Spleen (tissue), 11 donors: ENCODE results near the gene CLEC17A. TPM values are rescaled to one million over a fixed set of nuclear protein-coding genes. Genes with fewer than 3 reads are reported as not detected.
A peak's percentile ranks its signal among the peaks of the same experiment; 100 is the strongest.

Experiments
- DNase-seq: peaks from one replicate; pipeline ENCODE4 v3.0.0-alpha.2; 2020
- H3K27ac ChIP-seq, 8 donors: fragments of 200-600 bp; sonication (generic) in 7 of 8; 1 replicate in 4 of 8; 2 replicates in 4 of 8; pipeline versions ENCODE4 v1.5.0 to v1.8.0; 2016 to 2021; ENCODE audit warnings: inconsistent platforms in 4 of 8, mild to moderate bottlenecking in 4 of 8, moderate library complexity in 1 of 8
- H3K27me3 ChIP-seq, 7 donors: fragments of 200-600 bp; sonication (generic) in 6 of 7; replicated peaks in 1 of 7; 1 replicate in 4 of 7; 2 replicates in 3 of 7; pipeline versions ENCODE4 v1.5.0 to v1.8.0; 2016 to 2021; ENCODE audit warnings: inconsistent platforms in 3 of 7, mild to moderate bottlenecking in 1 of 7
- H3K36me3 ChIP-seq, 6 donors: fragments of 200-600 bp; sonication (generic) in 5 of 6; 1 replicate in 4 of 6; 2 replicates in 2 of 6; pipeline versions ENCODE4 v1.5.0 to v1.8.0; 2016 to 2021; ENCODE audit warnings: inconsistent platforms in 2 of 6
- H3K4me1 ChIP-seq, 6 donors: fragments of 200-600 bp; sonication (generic) in 5 of 6; 1 replicate in 3 of 6; 2 replicates in 3 of 6; pipeline versions ENCODE4 v1.5.0 to v1.8.0; 2016 to 2021; ENCODE audit warnings: inconsistent platforms in 3 of 6
- H3K4me3 ChIP-seq, 8 donors: fragments of 200-600 bp; sonication (generic) in 7 of 8; 1 replicate in 4 of 8; 2 replicates in 4 of 8; pipeline versions ENCODE4 v1.5.0 to v1.8.0; 2016 to 2021; ENCODE audit warnings: inconsistent platforms in 4 of 8, mild to moderate bottlenecking in 4 of 8, moderate library complexity in 2 of 8
- H3K9me3 ChIP-seq, 8 donors: fragments of 200-600 bp; sonication (generic) in 7 of 8; 1 replicate in 4 of 8; 2 replicates in 4 of 8; pipeline versions ENCODE4 v1.5.0 to v1.8.0; 2016 to 2021; ENCODE audit warnings: inconsistent platforms in 4 of 8
- CTCF ChIP-seq, 11 experiments: fragments of 200-600 bp in 7 of 11; fragments of 450-650 bp in 4 of 11; sonication (generic) in 4 of 11; IDR thresholded peaks in 8 of 11; conservative IDR thresholded peaks in 3 of 11; 1 replicate in 7 of 11; 2 replicates in 4 of 11; pipeline versions ENCODE4 v1.4.0 to v1.8.0; 2016 to 2021; ENCODE audit warnings: antibody characterized with exemption in 11 of 11, inconsistent platforms in 4 of 11, mild to moderate bottlenecking in 1 of 11
- POLR2A ChIP-seq, 3 donors: fragments of 450-650 bp; IDR thresholded peaks; one replicate each; pipeline ENCODE4 v1.5.1; 2017; ENCODE audit warnings: antibody characterized with exemption in 3 of 3, mild to moderate bottlenecking in 1 of 3
- POLR2AphosphoS5 ChIP-seq, 3 donors: sonication (generic); formaldehyde crosslinking; IDR thresholded peaks; one replicate each; pipeline ENCODE4 v1.5.1; 2017; ENCODE audit warnings: antibody characterized with exemption in 3 of 3
- WGBS, 5 donors: extraction: QIAGEN DNeasy Blood & Tissue Kit in 3 of 5; methylation state at CpG; one replicate each; pipeline versions ENCODE4 v1.1.5 to v1.1.7; 2013 to 2018; 5-methylcytosine and 5-hydroxymethylcytosine counted together
- intact Hi-C: fragments of 100-400 bp; cut with DNase I; formaldehyde crosslinking; loops from one replicate; pipeline ENCODE4 v1.15.0; 2023; ENCODE audit warnings: low total_unique reads
- polyA plus RNA-seq, 3 donors: library from polyadenylated mRNA; stranded (reverse); fragments of 200-250 nt; gene quantifications; one replicate each; pipeline ENCODE4 v1.2.1, GENCODE V29; 2013
- small RNA-seq, 4 donors: library from RNA; depleted of rRNA; stranded (forward); fragments of <200 nt; gene quantifications; one replicate each; pipeline ENCODE3, GENCODE V24; 2016
- total RNA-seq, 7 donors: library from RNA; depleted of rRNA in 3 of 7; stranded (reverse); fragments of >200 nt in 3 of 7; fragmentation: NEBNext Ultra II Directional in 4 of 7; extraction: Animal tissue kit (Norgen Biotek cat#: 25700) in 4 of 7; gene quantifications; one replicate each; pipeline versions ENCODE4 v1.1.0 to v1.2.1, GENCODE V29; 2016 to 2021
- donor health status: healthy with polysubstance abuse.
- donor health status: DM: no; HTN: no; CAD: no; lungs with moderate emphysema.
- donor health status: DM: no; HTN: no; CAD: no.
- donor health status: Bipolar disorder and iron deficiency.
- donor health status: healthy.
- donor health status: DM: no; HTN: no; CAD: no.
- donor health status: DM: yes; HTN: yes; CAD: no.

CLEC17A gene
- total and polyA plus RNA-seq, 10 donors, result 17.9 to 47.6 (median 23.4) TPM

GRCh38 chr19:14659874-14660489 lies 77.1 kb downstream of the CLEC17A start:
- no peak for DNase-seq
- intact Hi-C loops, result no loop called here
- TF ChIP-seq POLR2AphosphoS5 (IDR thresholded peaks at IDR 0.05) (no peak), CTCF (IDR thresholded peaks at IDR 0.05 in 8 of 11, conservative IDR thresholded peaks at IDR 0.05 in 3 of 11) (no peak), POLR2A (IDR thresholded peaks at IDR 0.05) (no peak)
- no peaks in the 10 kb centered on the region for H3K9me3 ChIP-seq
- H3K27me3 ChIP-seq, result no peaks in the 10 kb centered on the region
- H3K36me3 ChIP-seq, result peaks cover 0 to 23% (median 0%) of the 10 kb centered on the region in 6 donors
- H3K4me1 ChIP-seq, result peaks cover 0 to 22% (median 6%) of the 10 kb centered on the region in 6 donors
- H3K4me3 ChIP-seq, result no peak overlapping the region
- H3K27ac ChIP-seq, result no peak overlapping the region
- 79 to 86% (median 83%) methylated on average over 6 of the region's 6 CpGs for WGBS, 5 donors

GRCh38 chr19:14661372-14661924 lies 78.6 kb downstream of the CLEC17A start:
- intact Hi-C loops, result no loop called here
- Histone ChIP-seq H3K27ac (peak overlapping the region in 3 of 8 donors; percentile 30 to 71 (median 48)), H3K36me3 (peaks cover 0 to 24% (median 0%) of the 10 kb centered on the region in 6 donors), H3K27me3 (no peaks in the 10 kb centered on the region), H3K4me1 (peaks cover 0 to 22% (median 6%) of the 10 kb centered on the region in 6 donors), H3K9me3 (no peaks in the 10 kb centered on the region), H3K4me3 (peak overlapping the region in 1 of 8 donors; percentile 9)
- DNase-seq, result peak; percentile 41
- TF ChIP-seq POLR2A (IDR thresholded peaks at IDR 0.05) (no peak), CTCF (IDR thresholded peaks at IDR 0.05 in 8 of 11, conservative IDR thresholded peaks at IDR 0.05 in 3 of 11) (no peak), POLR2AphosphoS5 (IDR thresholded peaks at IDR 0.05) (no peak)
- 35 to 52% (median 38%) methylated on average over 12 of the region's 12 CpGs for WGBS, 5 donors

Small RNA genes within 50 kb of the gene (small RNA-seq; reads per million reads assigned to genes)
- gene AC022149.2 (0 reads per million in 4 donors), gene RN7SL842P (0 reads per million in 4 donors)

Other genes starting within 250 kb of the CLEC17A start
- gene ADGRE5, start 201.6 kb upstream of the CLEC17A start, total RNA-seq, result 100 to 1,000 TPM; 190 to 455 (median 280) TPM
- 10 to 100 TPM; 42.8 to 87.8 (median 55.7) TPM for gene ADGRE5, start 201.6 kb upstream of the CLEC17A start, polyA plus RNA-seq
- 100 to 1,000 TPM in 6 of 7 donors, 10 to 100 TPM in 1; 81.8 to 155 (median 124) TPM for gene DDX39A, start 163.7 kb upstream of the CLEC17A start, total RNA-seq
- gene DDX39A, start 163.7 kb upstream of the CLEC17A start, polyA plus RNA-seq, result 100 to 1,000 TPM; 176 to 267 (median 248) TPM
- 100 to 1,000 TPM; 138 to 213 (median 175) TPM for gene PKN1, start 149.8 kb upstream of the CLEC17A start, total RNA-seq
- gene PKN1, start 149.8 kb upstream of the CLEC17A start, polyA plus RNA-seq, result 100 to 1,000 TPM in 2 of 3 donors, 10 to 100 TPM in 1; 93.3 to 186 (median 113) TPM
- gene PTGER1, start 107.7 kb upstream of the CLEC17A start, total RNA-seq, result 10 to 100 TPM in 5 of 7 donors, 1 to 10 TPM in 2; 4.6 to 26.8 (median 12.4) TPM
- gene PTGER1, start 107.7 kb upstream of the CLEC17A start, polyA plus RNA-seq, result 1 to 10 TPM; 1.8 to 2.8 (median 2.2) TPM
- 10 to 100 TPM; 17.1 to 40.4 (median 21.7) TPM for gene GIPC1, start 87.0 kb upstream of the CLEC17A start, total RNA-seq
- 10 to 100 TPM; 30.0 to 58.1 (median 31.3) TPM for gene GIPC1, start 87.0 kb upstream of the CLEC17A start, polyA plus RNA-seq
- 100 to 1,000 TPM in 1 of 7 donors, 10 to 100 TPM in 6; 33.9 to 157 (median 43.0) TPM for gene DNAJB1, start 64.7 kb upstream of the CLEC17A start, total RNA-seq
- 10 to 100 TPM; 12.6 to 29.4 (median 19.7) TPM for gene DNAJB1, start 64.7 kb upstream of the CLEC17A start, polyA plus RNA-seq
- 10 to 100 TPM; 51.6 to 92.2 (median 60.9) TPM for gene TECR, start 53.5 kb upstream of the CLEC17A start, total RNA-seq
- 10 to 100 TPM; 75.8 to 89.0 (median 76.6) TPM for gene TECR, start 53.5 kb upstream of the CLEC17A start, polyA plus RNA-seq
- gene NDUFB7, start 11.0 kb upstream of the CLEC17A start, total RNA-seq, result 100 to 1,000 TPM in 3 of 7 donors, 10 to 100 TPM in 4; 77.2 to 185 (median 92.3) TPM
- 100 to 1,000 TPM; 283 to 374 (median 336) TPM for gene NDUFB7, start 11.0 kb upstream of the CLEC17A start, polyA plus RNA-seq
- 10 to 100 TPM in 3 of 7 donors, 1 to 10 TPM in 4; 2.0 to 16.3 (median 3.7) TPM for gene ADGRE3, start 91.8 kb downstream of the CLEC17A start, total RNA-seq
- under 1 TPM; 0.05 to 0.48 (median 0.17) TPM for gene ADGRE3, start 91.8 kb downstream of the CLEC17A start, polyA plus RNA-seq
- gene ZNF333, start 107.0 kb downstream of the CLEC17A start, total RNA-seq, result 10 to 100 TPM; 21.7 to 43.5 (median 34.8) TPM
- 10 to 100 TPM in 1 of 3 donors, 1 to 10 TPM in 2; 7.7 to 10.3 (median 9.2) TPM for gene ZNF333, start 107.0 kb downstream of the CLEC17A start, polyA plus RNA-seq
- gene ADGRE2, start 195.5 kb downstream of the CLEC17A start, total RNA-seq, result 100 to 1,000 TPM in 4 of 7 donors, 10 to 100 TPM in 3; 58.0 to 183 (median 100) TPM
- gene ADGRE2, start 195.5 kb downstream of the CLEC17A start, polyA plus RNA-seq, result 1 to 10 TPM; 4.0 to 9.9 (median 6.0) TPM